Measurements from ENCODE around the gene DNAJC4. TPM values are rescaled to one million over a fixed set of nuclear protein-coding genes. Genes with fewer than 3 reads are reported as not detected.
A peak's percentile ranks its signal among the peaks of the same experiment; 100 is the strongest.

The DNAJC4 gene
- total RNA-seq, 1 experiment from 2014 or later = 26.0 TPM

- ATAC-seq = no peak
- H3K27ac Mint-ChIP-seq = no peak overlapping the region
- H3K27me3 Mint-ChIP-seq (ENCODE audit: low read depth) = no peaks in the 10 kb centered on the region
- peaks cover 29% of the 10 kb centered on the region for H3K36me3 Mint-ChIP-seq
- DNase-seq (ENCODE audit: low spot score) = no peak
- ChIA-PET POLR2A (interaction anchor here (1.6 kb wide), 1 partner anchor 16 kb away, joined by 4 read pairs; no protein-coding TSS in a partner anchor), CTCF (interaction anchor here (4.5 kb wide), 1 partner anchor 16 kb away, joined by 65 read pairs; the partner anchor contains the start of gene PLCB3)
- no peak overlapping the region for H3K4me3 Mint-ChIP-seq
- no peak for TF ChIP-seq AR (CRISPR knock-in tag; IDR thresholded peaks at IDR 0.05)
- TF ChIP-seq NR3C1 (CRISPR knock-in tag; conservative IDR thresholded peaks at IDR 0.05; ENCODE audit: low read depth) = no peak
- TF ChIP-seq OVOL2 (CRISPR knock-in tag; IDR thresholded peaks at IDR 0.05; ENCODE audit: borderline replicate concordance) = no peak
- H3K9me3 Mint-ChIP-seq = no peaks in the 10 kb centered on the region
- H3K4me1 Mint-ChIP-seq = peaks cover 12% of the 10 kb centered on the region
Measured at GRCh38 chr11:64266339-64266738, 36.0 kb downstream of the DNAJC4 start.

GRCh38 chr11:64267207-64267945 lies 37.0 kb downstream of the DNAJC4 start:
- TF ChIP-seq GTF2I (CRISPR knock-in tag; conservative IDR thresholded peaks at IDR 0.05) (no peak), MAX (CRISPR knock-in tag; IDR thresholded peaks at IDR 0.05) (no peak)
- CTCF ChIA-PET = interaction anchor here (0.8 to 6.2 kb wide), 7 partner anchors 9 to 87 kb away, joined by 3 to 75 read pairs (median 13); partner anchors contain the start of genes CATSPERZ, ESRRA and PLCB3
- H3K4me1 Mint-ChIP-seq = peaks cover 16% of the 10 kb centered on the region
- POLR2A ChIA-PET = interaction anchor here (1.3 to 1.6 kb wide), 2 partner anchors 17 to 19 kb away, joined by 4 to 6 read pairs; no protein-coding TSS in a partner anchor
- H3K4me3 Mint-ChIP-seq = no peak overlapping the region
- peak overlapping the region; percentile 84; the same call in 1 of the 2 replicates for H3K27ac Mint-ChIP-seq
- DNase-seq (ENCODE audit: low spot score) = no peak
- H3K36me3 Mint-ChIP-seq = peaks cover 23% of the 10 kb centered on the region
- no peaks in the 10 kb centered on the region for H3K9me3 Mint-ChIP-seq
- H3K27me3 Mint-ChIP-seq (ENCODE audit: low read depth) = no peaks in the 10 kb centered on the region
- no peak for ATAC-seq

- ChIA-PET CTCF (interaction anchor here (0.5 to 6.2 kb wide), 15 partner anchors 10 to 129 kb away, joined by 3 to 75 read pairs (median 7); partner anchors contain the start of genes BAD, CATSPERZ, ESRRA and FKBP2), POLR2A (interaction anchor here (0.6 to 3.9 kb wide), 10 partner anchors 12 to 84 kb away, joined by 3 to 25 read pairs (median 5); partner anchors contain the start of genes FKBP2, PLCB3, PPP1R14B and PRDX5)
- no peaks in the 10 kb centered on the region for H3K9me3 Mint-ChIP-seq
- H3K4me3 Mint-ChIP-seq = peak overlapping the region; percentile 99
- H3K27ac Mint-ChIP-seq = peak overlapping the region; percentile 99
- TF ChIP-seq ETV6 (CRISPR knock-in tag; IDR thresholded peaks at IDR 0.05) (no peak), GABPB1 (CRISPR knock-in tag; IDR thresholded peaks at IDR 0.05) (no peak), ZNF532 (CRISPR knock-in tag; IDR thresholded peaks at IDR 0.05; ENCODE audit: borderline replicate concordance) (no peak), E2F1 (CRISPR knock-in tag; IDR thresholded peaks at IDR 0.05) (no peak), ATF1 (CRISPR knock-in tag; IDR thresholded peaks at IDR 0.05) (no peak), MAX (CRISPR knock-in tag; IDR thresholded peaks at IDR 0.05) (no peak), ZNF317 (CRISPR knock-in tag; IDR thresholded peaks at IDR 0.05; ENCODE audit: borderline replicate concordance, low read depth) (no peak), OVOL2 (CRISPR knock-in tag; IDR thresholded peaks at IDR 0.05; ENCODE audit: borderline replicate concordance) (no peak), FOXP4 (CRISPR knock-in tag; IDR thresholded peaks at IDR 0.05) (no peak), PREB (CRISPR knock-in tag; IDR thresholded peaks at IDR 0.05; ENCODE audit: borderline replicate concordance) (no peak), ZNF263 (CRISPR knock-in tag; IDR thresholded peaks at IDR 0.05; ENCODE audit: low read depth) (no peak)
- no peak for ATAC-seq
- DNase-seq (ENCODE audit: low spot score) = no peak
- no peaks in the 10 kb centered on the region for H3K27me3 Mint-ChIP-seq (ENCODE audit: low read depth)
- peaks cover 16% of the 10 kb centered on the region for H3K4me1 Mint-ChIP-seq
- peaks cover 17% of the 10 kb centered on the region for H3K36me3 Mint-ChIP-seq
Measured at GRCh38 chr11:64268025-64268892, 37.9 kb downstream of the DNAJC4 start.

Measured in WTC11 (cell line).